Breast epithelium (tissue), 4 donors: ENCODE data around the gene DSTYK. TPM values are rescaled to one million over a fixed set of nuclear protein-coding genes. Genes with fewer than 3 reads are reported as not detected.

ENCODE experiments used
- DNase-seq, 2 donors: peaks; one replicate each; pipeline ENCODE4 v3.0.0-alpha.2; 2019; ENCODE audit warnings: low spot score in 2 of 2
- H3K27ac ChIP-seq, 2 donors: fragments of 200-600 bp; sonication (generic) in 1 of 2; one replicate each; pipeline ENCODE4 v1.5.1; 2016 to 2019; ENCODE audit warnings: mild to moderate bottlenecking in 1 of 2
- H3K27me3 ChIP-seq, 2 donors: fragments of 200-600 bp; sonication (generic) in 1 of 2; one replicate each; pipeline versions ENCODE4 v1.5.1 to v1.6.0; 2017 to 2019; ENCODE audit warnings: control low read depth in 1 of 2, mild to moderate bottlenecking in 1 of 2
- H3K36me3 ChIP-seq: fragments of 200-600 bp; one replicate; pipeline ENCODE4 v1.5.1; 2019
- H3K4me1 ChIP-seq, 2 donors: fragments of 200-600 bp; sonication (generic); one replicate each; pipeline ENCODE4 v1.5.1; 2016 to 2019; ENCODE audit warnings: control low read depth in 1 of 2
- H3K4me3 ChIP-seq, 3 donors: fragments of 200-600 bp; sonication (generic); 1 replicate in 2 of 3; 2 replicates in 1 of 3; pipeline ENCODE4 v1.5.1; 2016 to 2019; ENCODE audit warnings: mild to moderate bottlenecking in 3 of 3, moderate library complexity in 2 of 3
- H3K9me3 ChIP-seq, 2 donors: fragments of 200-600 bp; sonication (generic) in 1 of 2; one replicate each; pipeline ENCODE4 v1.5.1; 2016 to 2019; ENCODE audit warnings: control low read depth in 1 of 2
- CTCF ChIP-seq, 3 donors: fragments of 450-650 bp; IDR thresholded peaks; one replicate each; pipeline ENCODE4 v1.5.1; 2016 to 2017; ENCODE audit warnings: antibody characterized with exemption in 3 of 3, mild to moderate bottlenecking in 3 of 3, moderate library complexity in 3 of 3
- POLR2A ChIP-seq: fragments of 450-650 bp; IDR thresholded peaks from one replicate; pipeline ENCODE4 v1.6.1; 2016; ENCODE audit warnings: antibody characterized with exemption, mild to moderate bottlenecking, moderate library complexity
- POLR2AphosphoS5 ChIP-seq, 3 donors: sonication (generic); formaldehyde crosslinking; IDR thresholded peaks; one replicate each; pipeline ENCODE4 v1.6.1; 2017; ENCODE audit warnings: antibody characterized with exemption in 3 of 3
- intact Hi-C: fragments of 100-400 bp; cut with DNase I; formaldehyde crosslinking; loops from one replicate; pipeline ENCODE4 v1.15.1; 2023; ENCODE audit warnings: low total_unique reads
- total RNA-seq, 3 donors: library from RNA; depleted of rRNA; stranded (reverse); fragments of >200 nt; gene quantifications; one replicate each; pipeline ENCODE4 v1.1.0, GENCODE V29; 2016

Gene DSTYK
- total RNA-seq, 3 donors from 2014 or later = 10.2 to 19.3 (median 12.5) TPM

- no peaks in the 10 kb centered on the region for H3K36me3 ChIP-seq
- intact Hi-C loops = loop anchor here (10.0 kb wide), 1 partner anchor 133 kb away; no protein-coding TSS in a partner anchor
- H3K4me1 ChIP-seq = peaks cover 8 to 13% of the 10 kb centered on the region in 2 donors
- H3K27me3 ChIP-seq = no peaks in the 10 kb centered on the region
- DNase-seq = no peak
- H3K9me3 ChIP-seq = no peaks in the 10 kb centered on the region
- H3K27ac ChIP-seq = peak overlapping the region; percentile 55 to 59
- H3K4me3 ChIP-seq = no peak overlapping the region
- no peak for TF ChIP-seq CTCF (IDR thresholded peaks at IDR 0.05)
- TF ChIP-seq POLR2A = no peak
- TF ChIP-seq POLR2AphosphoS5 (IDR thresholded peaks at IDR 0.05) = no peak
Measured at GRCh38 chr1:205247130-205247921, 35.8 kb upstream of the DSTYK start.

- no peak for TF ChIP-seq POLR2AphosphoS5 (IDR thresholded peaks at IDR 0.05)
- TF ChIP-seq CTCF (IDR thresholded peaks at IDR 0.05) = no peak
- no peak for TF ChIP-seq POLR2A
- intact Hi-C loops = loop anchor here (10.0 kb wide), 1 partner anchor 132 kb away; no protein-coding TSS in a partner anchor
- Histone ChIP-seq H3K4me1 (peaks cover 8 to 13% of the 10 kb centered on the region in 2 donors), H3K9me3 (no peaks in the 10 kb centered on the region), H3K36me3 (no peaks in the 10 kb centered on the region), H3K27ac (peak overlapping the region in 1 of 2 donors; percentile 59), H3K4me3 (no peak overlapping the region), H3K27me3 (no peaks in the 10 kb centered on the region)
- DNase-seq = peak in 1 of 2 donors; percentile 22
Measured at GRCh38 chr1:205246351-205247119, 35.0 kb upstream of the DSTYK start.

GRCh38 chr1:205245096-205245495, 33.6 kb upstream of the DSTYK start:
- intact Hi-C loops = loop anchor here (10.0 kb wide), 1 partner anchor 130 kb away; no protein-coding TSS in a partner anchor
- DNase-seq = no peak
- H3K36me3 ChIP-seq = no peaks in the 10 kb centered on the region
- H3K9me3 ChIP-seq = no peaks in the 10 kb centered on the region
- H3K4me1 ChIP-seq = peaks cover 8 to 13% of the 10 kb centered on the region in 2 donors
- no peak overlapping the region for H3K4me3 ChIP-seq
- H3K27me3 ChIP-seq = no peaks in the 10 kb centered on the region
- H3K27ac ChIP-seq = no peak overlapping the region
- TF ChIP-seq POLR2AphosphoS5 (IDR thresholded peaks at IDR 0.05) (no peak), POLR2A (no peak), CTCF (IDR thresholded peaks at IDR 0.05) (no peak)

- no peaks in the 10 kb centered on the region for H3K27me3 ChIP-seq
- peaks cover 8 to 10% of the 10 kb centered on the region in 2 donors for H3K4me1 ChIP-seq
- H3K36me3 ChIP-seq = no peaks in the 10 kb centered on the region
- H3K9me3 ChIP-seq = no peaks in the 10 kb centered on the region
- intact Hi-C loops = loop anchor here (10.0 kb wide), 1 partner anchor 130 kb away; no protein-coding TSS in a partner anchor
- no peak for DNase-seq
- H3K27ac ChIP-seq = no peak overlapping the region
- no peak overlapping the region for H3K4me3 ChIP-seq
- no peak for TF ChIP-seq CTCF (IDR thresholded peaks at IDR 0.05)
- TF ChIP-seq POLR2AphosphoS5 (IDR thresholded peaks at IDR 0.05) = no peak
- TF ChIP-seq POLR2A = no peak
Measured at GRCh38 chr1:205244384-205244783, 32.9 kb upstream of the DSTYK start.
